Measurements from ENCODE around the gene LRIG1.

LRIG1 gene

GRCh38 chr3:66363148-66363547, 137.7 kb downstream of the LRIG1 start:
- TF ChIP-seq ZBTB7A (IDR thresholded peaks at IDR 0.05; ENCODE audit: low read depth) (no peak), REST (IDR thresholded peaks at IDR 0.05; ENCODE audit: low read depth) (no peak), USF1 (IDR thresholded peaks at IDR 0.05) (no peak), EP300 (IDR thresholded peaks at IDR 0.05; ENCODE audit: borderline replicate concordance) (no peak), EGR1 (IDR thresholded peaks at IDR 0.05) (no peak), FOXM1 (IDR thresholded peaks at IDR 0.05; ENCODE audit: borderline replicate concordance, low read depth) (no peak), TAF1 (IDR thresholded peaks at IDR 0.05; ENCODE audit: low read depth) (no peak), TCF12 (IDR thresholded peaks at IDR 0.05; ENCODE audit: low read depth) (no peak), MAX (IDR thresholded peaks at IDR 0.05) (no peak), NFIC (IDR thresholded peaks at IDR 0.05) (no peak), TEAD4 (IDR thresholded peaks at IDR 0.05) (no peak)

- TF ChIP-seq FOXM1 (IDR thresholded peaks at IDR 0.05; ENCODE audit: borderline replicate concordance, low read depth) (no peak), ZBTB7A (IDR thresholded peaks at IDR 0.05; ENCODE audit: low read depth) (no peak), EGR1 (IDR thresholded peaks at IDR 0.05) (no peak), EP300 (IDR thresholded peaks at IDR 0.05; ENCODE audit: borderline replicate concordance) (no peak), YY1 (IDR thresholded peaks at IDR 0.05; ENCODE audit: low read depth) (no peak)
These were observed 138.3 kb downstream of the LRIG1 start for GRCh38 chr3:66362541-66362941.

GRCh38 chr3:66361356-66361755, 139.5 kb downstream of the LRIG1 start:
- TF ChIP-seq ZBTB7A (IDR thresholded peaks at IDR 0.05; ENCODE audit: low read depth): no peak
- no peak for TF ChIP-seq CREB1 (IDR thresholded peaks at IDR 0.05; ENCODE audit: low read depth)
- no peak for TF ChIP-seq NFIC (IDR thresholded peaks at IDR 0.05)
- TF ChIP-seq TEAD4 (IDR thresholded peaks at IDR 0.05): no peak

GRCh38 chr3:66355997-66356396, 144.8 kb downstream of the LRIG1 start:
- TF ChIP-seq FOXM1 (IDR thresholded peaks at IDR 0.05; ENCODE audit: borderline replicate concordance, low read depth) (no peak), TAF1 (IDR thresholded peaks at IDR 0.05; ENCODE audit: low read depth) (no peak), MAX (IDR thresholded peaks at IDR 0.05) (no peak), EGR1 (IDR thresholded peaks at IDR 0.05) (no peak), NFIC (IDR thresholded peaks at IDR 0.05) (no peak), RAD21 (IDR thresholded peaks at IDR 0.05; ENCODE audit: low read depth) (no peak), CREB1 (IDR thresholded peaks at IDR 0.05; ENCODE audit: low read depth) (no peak), USF1 (IDR thresholded peaks at IDR 0.05) (no peak), EP300 (IDR thresholded peaks at IDR 0.05; ENCODE audit: borderline replicate concordance) (no peak), REST (IDR thresholded peaks at IDR 0.05; ENCODE audit: low read depth) (no peak), ZBTB7A (IDR thresholded peaks at IDR 0.05; ENCODE audit: low read depth) (no peak), CEBPB (IDR thresholded peaks at IDR 0.05) (no peak), TCF12 (IDR thresholded peaks at IDR 0.05; ENCODE audit: low read depth) (no peak), TEAD4 (IDR thresholded peaks at IDR 0.05) (no peak), YY1 (IDR thresholded peaks at IDR 0.05; ENCODE audit: low read depth) (no peak)

- TF ChIP-seq RAD21 (IDR thresholded peaks at IDR 0.05; ENCODE audit: low read depth) (no peak), CEBPB (IDR thresholded peaks at IDR 0.05) (no peak), TEAD4 (IDR thresholded peaks at IDR 0.05) (no peak), REST (IDR thresholded peaks at IDR 0.05; ENCODE audit: low read depth) (no peak), CREB1 (IDR thresholded peaks at IDR 0.05; ENCODE audit: low read depth) (no peak), TAF1 (IDR thresholded peaks at IDR 0.05; ENCODE audit: low read depth) (no peak), YY1 (IDR thresholded peaks at IDR 0.05; ENCODE audit: low read depth) (no peak), ZBTB7A (IDR thresholded peaks at IDR 0.05; ENCODE audit: low read depth) (no peak)
These were observed 145.4 kb downstream of the LRIG1 start for GRCh38 chr3:66355394-66355793.

Measured in Ishikawa (cell line).